GM18909 (cell line): ENCODE results near the gene CYBA.

Source experiments
- ATAC-seq: cut with Tn5 transposase; IDR thresholded peaks from one replicate; pipeline ENCODE4 v1.9.1; 2021; ENCODE audit warnings: mild to moderate bottlenecking; ENCODE audit not compliant: unreplicated experiment, poor library complexity

Gene CYBA

GRCh38 chr16:88650749-88651275 is at the start of gene CYBA:
CYBA (minus strand) TSS chr16:88651053; CDS start chr16:88651013, 40 bp downstream.
- peak; percentile 67 for ATAC-seq

GRCh38 chr16:88700322-88700635 is 49.4 kb upstream of the CYBA start:
- peak; percentile 1 for ATAC-seq

- ATAC-seq = no peak
Observed at GRCh38 chr16:88699180-88699579, 48.3 kb upstream of the CYBA start.

DNA sequence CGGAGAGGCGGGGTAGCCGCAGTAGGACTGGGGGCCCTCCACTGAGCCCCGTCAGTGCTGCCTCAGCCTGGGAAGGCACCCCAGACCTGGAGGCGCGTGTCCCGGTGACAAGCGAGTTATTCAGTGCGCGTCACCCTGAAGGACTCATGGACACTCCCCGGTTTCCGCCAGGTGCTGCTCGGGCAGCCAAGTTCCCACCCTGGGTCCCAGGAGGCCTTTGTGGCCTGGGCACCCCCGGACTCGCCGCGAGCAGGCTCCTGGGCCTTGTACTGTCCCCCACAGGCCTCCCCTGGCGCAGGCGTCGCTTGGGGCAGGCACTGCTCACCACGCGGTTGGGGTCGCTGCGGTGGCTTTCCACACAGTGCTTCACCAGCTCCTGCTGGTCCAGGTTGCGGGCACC is 47.8 kb upstream of the CYBA start:
- no peak for ATAC-seq

- ATAC-seq = no peak
Observed at GRCh38 chr16:88697831-88698615, 47.2 kb upstream of the CYBA start.

DNA sequence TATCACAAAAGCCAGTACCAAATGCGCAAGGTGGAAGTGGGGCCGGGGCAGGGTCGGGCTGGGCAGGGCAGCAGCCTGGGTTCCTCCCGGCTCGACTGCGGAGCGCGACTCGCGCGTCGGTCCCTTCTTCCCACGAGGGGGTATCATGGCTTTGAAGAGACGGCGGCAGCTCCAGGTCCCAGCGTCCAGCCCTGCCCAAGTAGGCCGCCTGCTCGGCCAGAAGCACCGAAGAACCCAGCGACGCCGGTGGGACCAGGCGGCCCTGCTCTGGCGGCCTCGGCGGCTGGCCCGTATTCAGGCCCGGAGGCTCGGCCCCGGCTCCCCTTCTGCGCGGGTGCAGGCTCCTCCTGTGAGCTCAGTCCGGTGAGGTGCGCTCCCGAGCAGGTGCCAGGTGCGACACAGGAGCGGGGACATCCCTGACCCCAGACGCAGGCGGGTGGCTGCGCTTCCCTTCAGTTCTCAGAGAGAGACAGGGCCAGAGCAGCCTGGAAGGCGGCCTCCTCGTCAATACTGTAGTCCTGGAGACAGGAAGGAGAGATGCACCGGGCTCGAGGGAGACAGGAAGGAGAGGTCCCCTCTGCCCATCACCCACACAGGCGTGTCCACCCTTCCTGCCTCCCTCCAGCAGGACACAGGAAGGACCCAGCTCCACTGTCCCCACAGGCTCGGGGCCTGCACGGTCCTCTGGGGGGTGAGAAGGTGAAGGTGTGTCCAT is 46.4 kb upstream of the CYBA start:
- ATAC-seq = no peak

GRCh38 chr16:88696441-88696840 is 45.6 kb upstream of the CYBA start:
- ATAC-seq = no peak

DNA sequence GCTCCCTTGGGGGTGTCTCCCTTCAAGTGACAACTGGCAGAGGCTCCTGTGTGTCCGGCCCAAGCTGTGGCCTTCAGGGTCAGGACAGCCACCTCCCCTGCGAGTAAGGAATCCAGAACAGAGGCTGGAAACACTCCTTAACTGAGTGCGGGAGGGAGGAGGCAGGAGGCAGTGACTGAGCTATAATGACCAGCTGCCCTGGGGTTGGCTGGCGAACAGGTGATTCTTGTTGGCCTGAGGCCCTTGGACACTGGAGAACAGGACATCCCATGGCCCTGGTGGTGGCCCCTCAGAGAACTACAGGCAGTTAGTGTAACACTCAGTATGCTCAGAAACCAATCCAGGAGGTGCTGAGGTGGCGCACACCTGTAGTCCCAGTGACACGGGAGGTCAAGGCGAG is 44.9 kb upstream of the CYBA start:
- ATAC-seq = no peak

DNA sequence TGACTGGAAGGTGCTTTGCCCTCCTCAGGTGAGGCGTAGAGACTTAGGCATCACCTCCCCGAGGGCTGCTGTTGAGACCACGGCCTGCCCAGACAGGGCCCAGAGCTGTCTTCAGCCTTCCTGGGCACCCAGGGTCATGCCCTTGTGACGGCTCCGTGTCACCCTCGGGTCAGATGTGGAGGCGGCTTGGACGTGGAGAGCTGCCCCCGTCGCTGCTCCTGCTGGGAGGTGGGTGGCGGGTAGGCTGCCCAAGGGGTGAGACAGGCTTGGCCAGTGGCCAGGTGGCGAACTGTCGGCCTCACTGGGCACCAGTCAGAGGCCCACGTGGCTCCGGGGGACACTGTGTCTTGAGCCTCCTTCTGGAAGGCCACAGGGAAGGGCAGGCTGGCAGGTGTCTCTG is 44.4 kb upstream of the CYBA start:
- no peak for ATAC-seq

DNA sequence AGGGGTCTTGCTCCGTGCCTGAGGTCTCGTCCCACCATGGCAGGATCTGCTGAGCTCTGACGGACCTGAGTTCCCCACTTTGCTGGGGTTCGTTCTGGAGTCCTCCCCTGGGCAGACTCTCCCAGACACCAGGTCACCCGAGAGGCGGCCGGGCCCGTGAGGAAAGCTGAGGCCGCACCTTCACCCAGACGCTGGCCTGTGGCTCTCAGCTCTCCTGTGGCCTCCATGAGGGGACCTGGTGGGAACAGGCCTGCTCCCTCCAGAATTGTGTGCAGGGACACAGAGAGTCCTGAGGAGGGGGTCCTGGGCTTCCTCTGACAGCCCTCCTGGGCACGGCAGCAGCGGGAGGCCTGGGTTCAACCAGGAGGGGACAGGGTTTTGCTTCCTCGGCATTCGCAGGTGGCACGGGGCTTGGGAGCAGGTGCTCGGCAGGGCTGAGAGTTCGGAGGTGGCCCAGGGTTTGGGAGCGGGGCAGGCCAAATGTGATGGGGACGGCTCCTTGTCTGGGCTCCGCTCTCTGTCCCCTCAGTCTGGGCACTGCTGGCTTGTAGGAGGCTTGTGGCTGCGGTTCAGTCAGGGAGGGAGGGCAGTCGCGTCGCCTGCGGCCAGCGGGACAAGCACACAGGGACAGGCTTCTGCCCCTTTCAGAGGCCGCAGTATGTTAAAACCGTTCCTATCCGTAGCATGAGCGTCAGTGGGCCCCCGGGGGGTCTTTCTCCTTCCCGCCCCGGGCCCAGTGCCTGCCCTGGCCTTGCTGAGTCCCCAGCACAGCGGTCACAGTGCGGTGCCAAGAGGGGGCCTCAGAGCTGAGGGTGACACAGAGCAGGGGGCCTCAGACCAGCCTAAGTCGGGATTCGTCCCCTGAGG is 43.6 kb upstream of the CYBA start:
- no peak for ATAC-seq

DNA sequence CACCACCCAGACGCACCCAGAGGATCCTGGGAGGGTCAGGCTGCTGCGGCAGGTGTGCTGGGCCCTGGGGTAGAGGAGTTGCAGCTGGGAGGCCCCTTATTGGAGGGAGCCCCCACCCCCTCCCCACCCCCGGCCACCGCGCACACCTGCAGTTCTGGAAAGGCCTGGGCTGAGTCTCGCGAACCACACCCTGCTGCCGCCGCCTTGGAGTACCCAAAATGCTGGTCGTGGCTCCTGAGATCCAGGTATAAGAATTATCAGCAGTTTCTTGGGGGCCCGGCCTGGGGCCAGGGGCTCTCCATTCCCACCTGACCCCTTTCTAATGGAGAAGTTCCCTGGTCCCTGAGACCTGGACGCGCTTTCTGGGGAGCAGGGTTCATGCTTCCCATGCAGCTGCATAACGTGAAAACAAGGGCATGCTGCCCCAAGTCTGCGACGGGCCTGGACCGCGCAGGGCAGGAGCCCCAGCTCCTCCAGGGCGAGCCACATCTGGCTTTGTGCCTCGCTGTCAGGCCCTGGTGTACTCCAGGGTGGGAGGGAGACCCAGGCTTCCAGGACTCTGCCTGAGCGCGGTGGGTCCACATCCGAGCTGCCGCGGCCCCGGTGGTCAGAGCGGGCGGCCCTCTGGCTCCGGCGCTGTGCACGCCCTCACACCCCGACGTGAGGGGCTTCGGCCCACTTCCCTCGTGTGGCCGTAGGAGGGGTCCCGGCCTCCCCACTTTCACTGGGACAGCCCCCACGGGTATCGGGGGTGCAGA is 42.7 kb upstream of the CYBA start:
- no peak for ATAC-seq

- no peak for ATAC-seq
Observed at GRCh38 chr16:88692861-88693260, 42.0 kb upstream of the CYBA start.

DNA sequence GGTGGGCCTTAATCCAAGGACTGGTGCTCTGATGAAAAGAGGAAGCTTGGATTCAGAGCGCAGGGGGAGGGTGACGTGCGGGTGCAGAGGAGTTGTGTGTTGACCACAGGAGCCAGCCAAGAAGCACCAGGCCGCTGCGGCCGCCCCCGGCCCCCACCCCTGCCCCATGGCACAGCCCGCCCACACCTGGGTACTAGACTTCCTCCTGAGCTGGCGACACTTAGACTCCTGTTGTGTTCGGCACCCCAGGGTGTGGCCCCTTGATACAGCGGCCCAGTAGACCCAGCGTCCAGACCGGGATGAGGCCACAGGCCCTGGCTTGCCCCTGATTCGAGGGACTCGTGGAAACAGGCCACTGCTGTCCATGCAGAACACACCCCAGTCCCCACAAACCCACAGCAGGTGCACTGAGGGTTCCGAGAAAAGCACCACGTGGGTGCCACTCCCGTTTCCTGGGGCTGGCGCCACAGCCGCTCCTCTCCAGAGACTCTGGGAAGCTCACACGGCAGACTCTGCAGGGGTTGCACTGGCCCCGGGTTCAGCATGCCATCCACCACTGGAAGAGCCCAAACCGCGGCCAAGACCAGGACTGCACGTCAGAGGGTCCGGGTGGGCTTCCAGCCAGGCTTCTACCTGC is 41.2 kb upstream of the CYBA start:
- no peak for ATAC-seq

- no peak for ATAC-seq
Observed at GRCh38 chr16:88691129-88691813, 40.4 kb upstream of the CYBA start.

- no peak for ATAC-seq
Observed at GRCh38 chr16:88690341-88691128, 39.7 kb upstream of the CYBA start.

DNA sequence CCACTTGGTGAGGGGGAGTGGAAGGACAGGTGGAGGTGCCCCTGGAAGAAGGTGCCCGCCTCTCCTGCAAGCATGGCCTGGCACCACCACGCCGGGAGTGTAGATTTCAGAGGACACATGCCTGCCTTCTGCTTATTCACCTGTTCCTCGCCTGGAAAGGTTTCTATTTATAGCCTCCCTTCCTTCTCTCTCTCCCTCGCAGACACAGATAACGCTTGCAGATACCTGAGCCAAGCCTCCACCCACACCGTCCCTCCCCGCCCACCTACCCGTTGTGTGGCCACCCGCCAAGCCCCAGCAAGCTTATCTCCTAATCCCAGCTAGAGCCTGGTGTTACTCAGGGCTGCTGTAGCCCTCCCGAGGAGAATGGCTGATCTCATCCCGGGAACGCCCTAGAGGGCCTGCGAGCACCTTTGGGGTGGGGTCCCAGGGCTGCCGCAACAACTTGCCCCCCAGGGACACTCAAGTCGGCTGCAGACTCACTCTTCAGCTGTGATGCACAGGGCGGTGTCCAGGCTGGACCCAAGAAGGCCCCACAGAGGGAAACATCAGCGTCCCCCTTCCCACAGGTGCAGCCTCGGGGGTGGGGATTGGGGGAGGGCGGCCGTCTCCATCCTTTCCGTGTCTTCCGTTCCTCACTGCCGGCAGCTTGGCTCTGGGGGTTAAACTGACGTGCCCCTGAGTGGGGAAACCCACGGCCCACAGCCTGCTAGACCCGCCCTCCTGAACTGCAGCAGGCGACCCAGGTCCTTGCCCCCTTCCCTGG is 37.3 kb upstream of the CYBA start:
- ATAC-seq = no peak

DNA sequence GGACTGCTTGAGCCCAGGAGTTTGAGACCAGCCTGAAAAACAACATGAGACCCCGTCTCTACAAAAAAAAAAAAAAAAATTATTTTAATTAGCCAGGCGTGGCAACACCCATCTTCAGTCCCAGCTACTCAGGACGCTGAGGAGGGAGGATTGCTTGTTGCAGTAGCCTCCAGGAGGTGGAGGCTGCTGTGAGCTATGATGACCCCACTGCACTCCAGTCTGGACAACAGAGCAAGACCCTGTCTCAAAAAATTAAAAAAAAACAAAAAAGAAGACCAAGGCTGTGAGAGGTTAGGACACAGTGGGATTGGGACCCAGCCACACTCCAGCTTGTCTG is 36.8 kb upstream of the CYBA start:
- ATAC-seq = no peak

GRCh38 chr16:88687254-88687576 is 36.4 kb upstream of the CYBA start:
- no peak for ATAC-seq
